Endothelial cell of hepatic sinusoid (primary cell): ENCODE results near the gene SLAMF1.

ENCODE experiments used
- in situ Hi-C: cut with HindIII; loops from 2 replicates; pipeline ENCODE4 v1.10.0; 2017; ENCODE audit warnings: low sequenced_read_pairs

Gene SLAMF1

GRCh38 chr1:160625725-160626498 is 20.9 kb downstream of the SLAMF1 start:
- in situ Hi-C loops, result no loop called here

- in situ Hi-C loops, result no loop called here
These were observed 21.5 kb downstream of the SLAMF1 start for GRCh38 chr1:160625321-160625720.

DNA sequence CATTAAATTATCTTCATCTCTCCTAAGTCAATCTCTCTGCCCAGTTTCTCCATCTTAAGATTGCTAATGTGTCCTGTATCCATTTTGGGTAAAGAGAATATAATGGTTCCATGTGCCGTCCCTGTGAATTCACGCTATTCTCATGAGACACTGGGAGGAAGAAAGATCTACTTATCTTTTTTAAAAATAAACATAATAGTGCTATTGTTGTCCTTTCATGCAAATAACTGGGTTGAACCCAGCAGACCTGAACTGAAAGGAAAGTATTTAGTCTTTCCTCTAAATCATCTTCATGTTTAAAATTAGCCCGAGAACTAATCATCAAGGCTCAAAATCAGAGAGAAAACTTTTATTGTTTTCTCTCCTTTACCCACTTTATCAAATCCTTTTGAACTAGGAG is 22.4 kb downstream of the SLAMF1 start:
- in situ Hi-C loops, result no loop called here

GRCh38 chr1:160623862-160624261 is 23.0 kb downstream of the SLAMF1 start:
- in situ Hi-C loops, result no loop called here

DNA sequence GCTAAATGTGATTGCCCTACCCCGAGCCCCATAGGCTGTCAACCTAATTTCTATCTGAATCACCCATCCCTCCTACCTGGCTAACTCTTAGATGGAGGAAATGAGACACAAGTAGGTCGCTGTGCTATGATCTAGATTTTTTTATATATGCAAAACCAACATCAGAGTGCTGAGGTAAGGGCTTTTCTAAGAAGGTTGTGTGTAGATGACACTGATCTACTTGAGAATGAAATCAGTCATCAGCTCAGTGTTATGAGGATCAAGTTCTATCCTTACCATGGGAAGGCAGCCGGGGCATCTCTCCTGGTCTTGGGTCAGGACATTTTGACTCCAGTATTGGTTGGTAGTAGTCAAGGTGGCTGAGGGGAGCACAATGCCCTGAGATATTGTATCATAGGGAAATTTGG is 23.6 kb downstream of the SLAMF1 start:
- in situ Hi-C loops, result no loop called here

GRCh38 chr1:160622501-160623226 is 24.2 kb downstream of the SLAMF1 start:
- in situ Hi-C loops, result no loop called here

- in situ Hi-C loops, result no loop called here
These were observed 25.0 kb downstream of the SLAMF1 start for GRCh38 chr1:160621633-160622413.

DNA sequence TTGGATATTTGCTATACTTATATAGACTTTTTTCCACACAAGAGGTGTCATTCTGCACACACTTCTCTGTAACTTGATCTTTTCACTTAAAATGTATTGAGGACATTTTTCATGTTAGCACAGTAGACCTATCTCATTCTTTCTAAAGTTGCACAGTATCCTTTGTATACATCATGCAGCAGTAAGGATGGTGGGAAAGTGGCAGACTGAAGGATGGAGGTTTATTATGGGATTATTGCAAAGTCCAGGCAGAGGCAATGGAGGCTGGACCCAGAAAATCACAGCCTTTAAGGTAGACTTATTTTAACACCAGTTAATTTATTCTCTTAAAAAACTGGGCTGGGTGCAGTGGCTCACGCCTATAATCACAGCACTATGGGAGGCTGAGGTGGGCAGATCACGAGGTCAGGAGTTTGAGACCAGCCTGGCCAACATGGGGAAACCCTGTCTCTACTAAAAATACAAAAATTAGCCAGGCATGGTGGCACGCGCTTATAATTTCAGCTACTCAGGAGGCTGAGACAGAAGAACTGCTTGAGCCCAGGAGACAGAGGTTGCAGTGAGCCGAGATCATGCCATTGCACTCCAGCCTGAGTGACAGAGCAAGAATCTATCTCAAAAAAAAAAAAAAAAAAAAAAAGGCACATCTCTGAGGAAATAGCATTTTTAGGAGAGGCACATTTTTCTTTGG is 25.8 kb downstream of the SLAMF1 start:
- in situ Hi-C loops, result no loop called here

DNA sequence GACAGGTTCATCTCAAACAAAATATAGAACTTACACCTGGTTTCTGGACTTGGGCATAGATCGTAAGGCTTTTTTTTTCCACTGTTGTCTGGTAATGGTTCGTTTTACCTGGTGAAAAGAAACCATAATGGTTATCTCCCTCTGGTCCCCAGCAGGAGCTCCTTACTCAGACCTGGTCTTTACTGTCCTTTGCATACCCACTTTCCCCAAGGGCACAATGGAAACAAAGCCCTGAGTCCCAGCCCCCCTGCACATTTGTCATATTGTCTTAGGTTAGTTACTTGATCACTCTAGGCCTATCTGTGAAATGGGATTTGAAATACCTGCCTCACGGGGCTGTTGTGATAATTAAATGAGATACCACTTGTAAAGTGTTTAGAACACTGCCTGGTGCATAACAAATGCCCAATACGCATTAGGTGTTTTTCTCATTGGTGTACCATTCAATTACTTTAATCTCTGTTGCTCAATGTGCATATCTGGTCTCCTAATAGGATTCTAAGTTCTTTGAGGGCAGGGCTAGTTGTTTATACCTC is 27.0 kb downstream of the SLAMF1 start:
- in situ Hi-C loops, result no loop called here

DNA sequence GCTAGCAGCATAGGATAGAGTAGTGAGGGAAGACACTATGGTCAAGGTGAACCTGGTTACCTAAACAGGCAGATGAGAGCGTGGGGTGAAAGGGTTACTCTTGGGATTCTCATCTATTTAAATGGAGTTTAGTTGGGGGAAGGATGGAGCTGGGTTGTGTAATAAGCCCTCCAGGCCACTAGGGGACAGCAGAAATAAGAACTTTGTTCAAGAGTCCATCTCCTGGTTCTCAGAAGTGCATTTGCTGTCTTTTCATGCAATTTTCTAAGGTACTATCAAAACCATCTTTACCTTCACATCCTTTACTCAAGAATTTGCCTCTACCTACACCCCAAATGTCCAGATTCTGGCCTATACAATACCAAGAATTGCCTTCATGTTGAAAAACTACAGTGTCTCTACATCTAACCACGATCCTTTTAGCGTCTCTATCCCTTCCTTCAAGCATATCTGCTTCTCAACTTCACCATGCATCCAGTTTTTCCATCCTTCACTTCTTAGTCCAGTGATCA is 28.0 kb downstream of the SLAMF1 start:
- in situ Hi-C loops, result no loop called here

DNA sequence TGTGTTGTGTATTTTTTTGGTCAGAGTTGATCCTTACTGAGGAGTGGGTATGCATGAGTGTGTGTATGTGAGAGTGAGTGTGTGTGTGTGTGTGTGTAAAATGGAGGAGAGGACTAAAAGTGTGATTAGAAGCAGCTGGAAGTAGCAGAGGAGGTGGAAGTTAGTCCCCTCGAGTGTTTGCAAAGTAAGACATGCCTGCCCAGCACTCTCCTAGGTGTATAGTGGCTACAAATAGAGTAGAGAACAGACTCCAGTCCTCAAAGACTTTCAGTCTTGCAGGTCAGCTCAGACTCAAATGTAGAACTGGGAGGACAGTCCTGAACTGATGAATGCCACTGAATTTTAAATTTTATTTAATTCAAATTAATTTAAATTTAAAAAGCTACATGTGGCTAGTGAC is 28.5 kb downstream of the SLAMF1 start:
- in situ Hi-C loops, result no loop called here

GRCh38 chr1:160615660-160616059 is 31.2 kb downstream of the SLAMF1 start:
- in situ Hi-C loops, result no loop called here

GRCh38 chr1:160614410-160614809 is 32.4 kb downstream of the SLAMF1 start:
- in situ Hi-C loops, result no loop called here

- in situ Hi-C loops, result no loop called here
These were observed 34.1 kb downstream of the SLAMF1 start for GRCh38 chr1:160612613-160613218.

GRCh38 chr1:160610569-160611242 is 36.1 kb downstream of the SLAMF1 start:
- in situ Hi-C loops, result no loop called here

- in situ Hi-C loops, result no loop called here
These were observed 37.9 kb downstream of the SLAMF1 start for GRCh38 chr1:160608941-160609340.

DNA sequence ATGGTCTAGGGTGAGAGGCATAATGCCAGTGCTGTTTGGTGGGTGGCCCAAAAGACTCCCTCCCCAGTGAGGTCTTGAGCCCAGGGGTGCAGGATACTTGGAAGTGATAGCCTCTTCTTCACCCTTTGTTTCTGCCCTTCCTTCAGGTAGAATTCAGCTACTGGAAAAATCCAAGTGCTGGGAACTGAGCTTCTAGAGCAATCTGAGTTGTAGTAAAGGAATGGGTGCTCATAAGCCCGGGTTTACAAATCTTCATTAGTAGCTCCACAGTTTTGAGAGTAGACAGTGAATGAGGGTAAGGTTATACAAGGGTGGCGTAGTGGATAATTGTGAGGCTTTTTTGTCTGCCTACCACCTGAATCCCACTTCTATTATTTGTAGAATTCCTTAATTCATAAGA is 38.3 kb downstream of the SLAMF1 start:
- in situ Hi-C loops, result no loop called here

DNA sequence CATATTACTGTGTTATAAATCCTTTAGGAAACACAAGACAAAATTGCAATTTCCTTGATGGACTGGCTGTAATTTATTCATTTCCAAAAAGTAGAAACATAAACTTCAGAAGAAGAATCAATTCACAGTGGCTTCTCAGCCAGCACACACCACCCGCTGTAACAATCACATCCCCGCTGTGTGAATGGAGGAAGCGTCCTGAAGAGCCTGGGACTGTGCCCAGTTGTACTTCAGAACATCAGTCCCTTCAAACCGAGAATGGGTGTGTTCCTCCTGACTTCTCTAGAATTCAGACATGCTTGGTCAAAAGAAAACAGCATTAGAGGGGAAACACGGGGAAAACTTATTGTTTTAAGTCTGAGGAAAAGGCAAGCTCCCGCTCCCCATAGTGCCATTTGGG is 38.8 kb downstream of the SLAMF1 start:
- in situ Hi-C loops, result no loop called here

GRCh38 chr1:160607672-160608032 is 39.2 kb downstream of the SLAMF1 start:
- in situ Hi-C loops, result no loop called here
